Measurements from ENCODE around the gene CFAP119.

DNA sequence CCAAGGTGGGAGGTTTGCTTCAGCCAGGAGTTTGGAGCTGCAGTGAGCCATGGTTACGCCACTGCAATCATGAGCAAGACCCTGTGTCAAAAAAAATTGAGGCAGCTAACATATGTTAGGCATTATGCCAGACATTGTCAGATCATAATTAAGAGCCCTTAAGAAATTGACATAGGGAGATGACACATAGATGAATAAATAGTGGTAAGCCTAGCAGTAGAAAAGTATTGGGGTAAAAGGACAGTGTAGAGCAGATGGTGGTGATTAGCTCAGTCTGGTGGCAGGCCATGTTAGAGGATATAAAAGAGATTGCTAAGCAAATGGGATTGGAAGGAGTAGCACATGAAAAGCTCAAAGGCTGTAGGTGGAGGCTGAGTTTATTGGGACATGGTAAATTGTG lies 40.3 kb downstream of the CFAP119 start:
- no peak for TF ChIP-seq POLR2A (IDR thresholded peaks at IDR 0.05)
- TF ChIP-seq CTCF (IDR thresholded peaks at IDR 0.05), result no peak

All from thyroid gland (tissue), 4 donors.